GM12873 (cell line): ENCODE data around the gene ZBTB7C.

Source experiments
- CTCF ChIP-seq: IDR thresholded peaks from 2 replicates; pipeline ENCODE4 v1.5.1; 2012; ENCODE audit warnings: low read depth, mild to moderate bottlenecking, moderate library complexity, low read length, control low read depth; ENCODE audit not compliant: insufficient read depth; ENCODE audit errors: missing control alignments

Gene ZBTB7C

GRCh38 chr18:48292782-48293424 is 116.3 kb downstream of the ZBTB7C start:
- TF ChIP-seq CTCF, result no peak

DNA sequence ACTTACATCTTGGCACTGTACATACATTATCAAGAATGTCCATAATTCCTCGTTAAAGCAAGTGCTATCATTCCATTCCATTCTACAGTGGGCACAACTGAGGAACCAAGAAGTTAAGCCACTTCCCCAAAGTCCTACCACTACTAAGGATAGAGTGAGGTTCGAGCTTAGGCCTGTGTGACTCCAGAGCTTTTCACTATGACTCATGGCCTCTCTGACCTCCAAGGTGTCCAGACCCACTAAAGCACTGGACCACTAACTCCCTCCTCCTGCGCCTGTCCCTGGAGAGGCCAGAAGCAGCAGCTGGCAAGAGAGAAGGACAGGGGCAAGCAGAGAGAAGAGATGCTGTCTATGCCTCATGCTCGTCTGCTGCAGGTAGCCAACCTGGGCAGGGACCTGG is 117.0 kb downstream of the ZBTB7C start:
- no peak for TF ChIP-seq CTCF

DNA sequence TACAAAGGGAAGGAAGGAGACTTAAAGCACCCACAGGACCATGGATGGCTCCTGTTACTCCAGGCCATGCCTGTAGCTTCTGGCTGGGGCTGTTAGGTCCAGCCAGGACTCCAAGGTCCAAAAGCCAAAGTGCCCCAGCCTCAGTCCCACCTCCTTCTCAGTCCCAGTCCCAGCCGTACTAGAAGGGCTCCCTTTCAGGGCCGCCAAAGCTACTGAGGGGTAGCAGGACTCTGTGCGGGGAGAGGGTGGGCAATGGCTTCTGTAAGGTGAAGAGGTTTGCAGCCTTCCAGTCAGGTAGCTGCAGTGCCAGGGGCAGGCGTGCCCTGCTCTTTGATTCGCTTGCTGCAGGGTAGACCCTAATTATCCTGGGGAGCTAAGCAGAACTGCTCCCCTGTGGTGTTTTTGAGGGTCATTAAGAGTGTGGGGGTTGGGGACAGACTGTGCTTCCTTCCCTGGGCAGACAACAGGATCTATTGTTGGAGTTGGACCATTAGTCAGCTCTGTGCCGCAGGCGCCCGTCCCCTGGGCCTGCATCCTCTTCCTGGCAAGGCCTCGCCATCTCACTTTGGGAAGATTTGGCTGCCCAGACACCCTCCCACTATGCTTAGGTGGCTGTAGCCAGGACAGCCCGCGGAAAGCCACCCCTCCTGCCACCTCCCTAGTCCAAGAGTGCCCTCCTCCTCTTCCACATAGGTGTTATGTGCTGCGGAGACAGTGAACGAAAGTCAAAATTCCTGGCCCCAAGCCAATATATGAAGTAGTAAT is 118.8 kb downstream of the ZBTB7C start:
- no peak for TF ChIP-seq CTCF

GRCh38 chr18:48284743-48285142 is 124.4 kb downstream of the ZBTB7C start:
- TF ChIP-seq CTCF, result no peak

DNA sequence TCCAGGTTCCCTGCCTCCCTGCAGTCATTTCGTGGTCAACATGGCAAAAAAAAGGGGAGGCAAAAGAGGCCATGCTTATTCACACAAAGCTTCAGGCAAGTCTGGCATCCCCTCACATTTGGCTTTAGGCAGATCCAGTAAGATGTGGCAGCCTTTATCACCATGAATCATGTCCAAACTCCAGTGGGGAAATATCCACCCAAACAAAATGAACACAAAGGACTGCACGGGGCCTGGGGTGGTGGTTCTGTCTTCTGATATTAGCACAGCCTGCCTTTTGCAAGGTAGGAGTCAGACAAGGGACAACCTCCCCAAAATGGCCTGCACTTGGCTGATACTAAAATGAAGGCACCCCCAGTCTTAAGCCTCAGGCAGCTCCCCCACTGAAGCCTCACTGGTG is 129.9 kb downstream of the ZBTB7C start:
- no peak for TF ChIP-seq CTCF

- TF ChIP-seq CTCF, result no peak
Measured at GRCh38 chr18:48278081-48278480, 131.1 kb downstream of the ZBTB7C start.

- no peak for TF ChIP-seq CTCF
Measured at GRCh38 chr18:48274301-48274700, 134.9 kb downstream of the ZBTB7C start.
